Stimulated activated CD4-positive, alpha-beta T cell treated with anti-CD3 and anti-CD28 coated beads, Interleukin-2, amount 100 ng/mL, for 48 hours (primary cell): Measurements from ENCODE around the gene FAM210A.
"Not testable (repeated sequence)": the region's sequence is repeated elsewhere in the genome, so short reads cannot be mapped to it uniquely, and the experiment has no call there.

ENCODE experiments used
- DNase-seq, 2 donors: peaks; one replicate each; pipeline ENCODE4 v3.0.0-alpha.2; 2020

The FAM210A gene

GRCh38 chr18:13700153-13700552, 26.2 kb downstream of the FAM210A start:
- DNase-seq: no peak

- DNase-seq: no peak
Measured at GRCh38 chr18:13696961-13697360, 29.4 kb downstream of the FAM210A start.

DNA sequence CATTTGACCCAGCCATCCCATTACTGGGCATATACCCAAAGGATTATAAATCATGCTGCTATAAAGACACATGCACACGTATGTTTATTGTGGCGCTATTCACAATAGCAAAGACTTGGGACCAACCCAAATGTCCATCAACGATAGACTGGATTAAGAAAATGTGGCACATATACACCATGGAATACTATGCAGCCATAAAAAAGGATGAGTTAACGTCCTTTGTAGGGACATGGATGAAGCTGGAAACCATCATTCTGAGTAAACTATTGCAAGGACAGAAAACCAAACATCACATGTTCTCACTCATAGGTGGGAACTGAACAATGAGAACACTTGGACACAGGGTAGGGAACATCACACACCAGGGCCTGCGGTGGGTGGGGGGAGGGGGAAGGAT, 31.0 kb downstream of the FAM210A start:
- not testable (repeated sequence) for DNase-seq

- DNase-seq: not testable (repeated sequence)
Measured at GRCh38 chr18:13690060-13690459, 36.3 kb downstream of the FAM210A start.

DNA sequence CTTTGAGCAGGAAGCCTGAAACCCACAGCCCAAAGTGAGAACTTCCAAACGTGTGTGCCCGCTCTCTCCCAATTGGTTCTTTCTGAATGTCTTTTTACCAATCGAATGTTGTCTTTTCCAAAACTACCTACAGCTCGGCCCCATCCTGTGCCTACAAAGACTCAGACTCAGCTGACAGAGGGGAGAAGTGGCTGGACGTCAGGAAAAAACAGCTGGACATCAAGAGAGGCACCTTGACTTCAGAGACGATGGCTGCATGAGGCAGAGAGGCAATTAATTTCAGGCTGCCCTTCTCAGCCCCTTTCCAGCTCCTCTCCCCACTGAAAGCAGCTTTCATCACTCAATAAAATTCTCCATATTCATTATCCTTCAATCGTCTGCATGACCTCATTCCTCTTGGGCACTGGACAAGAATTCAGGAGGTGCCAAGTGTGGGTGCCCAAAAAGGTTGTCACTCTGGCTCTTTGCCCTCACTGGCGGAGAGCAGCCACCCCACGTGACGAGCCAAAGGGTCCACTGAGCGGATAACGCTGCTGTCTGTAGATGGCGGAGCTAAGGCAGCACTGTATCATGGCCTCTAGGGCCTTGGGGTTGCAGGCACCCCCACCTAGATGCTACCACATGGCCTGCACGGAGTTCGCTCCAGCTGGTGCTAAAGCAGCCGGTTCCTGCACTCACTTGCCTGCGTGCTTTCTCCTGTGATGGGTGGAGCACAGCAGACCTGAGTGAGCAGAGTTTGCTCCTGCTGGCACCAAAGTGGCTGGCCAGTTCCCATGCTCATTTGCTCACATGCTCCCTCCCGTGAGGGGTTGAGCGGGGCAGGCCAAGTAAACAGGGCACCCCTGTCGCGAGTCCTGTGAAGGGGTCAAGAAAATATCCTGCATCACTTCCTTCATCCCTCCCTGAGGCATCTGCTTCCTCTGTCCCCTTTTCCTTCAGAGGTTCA, 37.9 kb downstream of the FAM210A start:
- no peak for DNase-seq

- no peak for DNase-seq
Measured at GRCh38 chr18:13684546-13684945, 41.8 kb downstream of the FAM210A start.

- DNase-seq: no peak
Measured at GRCh38 chr18:13681701-13682100, 44.7 kb downstream of the FAM210A start.

DNA sequence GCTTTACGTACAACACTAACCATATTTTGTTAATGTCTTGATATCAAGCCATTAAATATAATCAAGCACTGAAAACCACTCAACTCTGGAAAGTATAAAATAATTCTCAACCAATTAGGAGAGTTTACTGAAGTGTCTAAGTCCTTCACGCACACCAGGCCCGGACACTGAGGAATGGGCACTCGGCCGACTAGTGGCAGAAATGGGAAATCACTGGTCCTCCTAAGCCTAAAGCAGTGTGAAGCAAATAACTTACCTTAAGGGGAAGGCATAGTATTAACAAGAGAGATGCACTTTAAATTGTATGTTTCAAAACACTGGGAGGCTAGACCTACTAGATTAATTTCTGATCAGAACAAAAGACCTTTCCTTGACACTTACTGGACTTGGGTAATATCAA, 45.7 kb downstream of the FAM210A start:
- no peak for DNase-seq

GRCh38 chr18:13677350-13677749, 49.0 kb downstream of the FAM210A start:
- DNase-seq: not testable (repeated sequence)

DNA sequence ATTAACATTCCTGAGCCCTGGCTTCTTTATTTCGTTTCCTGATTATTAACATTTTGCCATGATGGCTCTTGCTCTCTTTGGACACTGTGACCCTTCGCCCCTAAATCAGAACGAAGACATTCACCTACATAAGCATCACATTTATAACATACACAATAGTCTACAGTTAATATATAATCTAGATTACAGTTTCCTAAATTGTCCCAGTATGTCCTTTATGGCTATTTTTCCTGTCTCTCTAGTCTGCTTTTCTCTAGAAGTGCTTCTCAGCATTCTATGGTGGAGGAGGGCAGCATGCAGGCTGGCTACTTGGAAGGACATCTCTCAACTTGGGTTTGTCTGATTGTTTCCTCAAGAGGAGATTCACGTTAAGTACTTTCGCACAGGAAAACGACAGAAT, 49.9 kb downstream of the FAM210A start:
- DNase-seq: no peak

GRCh38 chr18:13672657-13673056, 53.7 kb downstream of the FAM210A start:
- DNase-seq: no peak

DNA sequence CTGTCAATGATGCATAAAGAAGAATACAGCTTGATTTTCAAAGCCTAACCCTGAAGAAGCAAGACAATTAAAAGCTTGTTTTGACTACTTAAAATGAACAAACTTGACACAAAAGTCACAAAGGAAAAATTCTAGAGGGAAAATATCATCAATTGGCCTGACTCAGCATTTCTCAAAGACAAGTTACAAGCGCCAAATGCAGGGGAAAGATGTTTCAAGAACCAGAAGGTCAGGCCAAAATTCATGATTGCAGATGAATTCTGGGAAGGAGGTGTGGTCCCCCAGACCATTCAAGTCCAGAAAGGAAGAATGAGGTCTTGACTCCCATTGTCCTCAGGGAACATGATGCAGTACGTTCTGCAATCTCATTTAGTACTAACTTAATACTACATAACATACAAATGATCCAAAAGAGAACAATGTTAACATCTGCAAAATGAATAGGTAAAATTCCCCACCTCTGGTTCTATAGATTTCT, 64.5 kb downstream of the FAM210A start:
- DNase-seq: no peak

GRCh38 chr18:13661051-13661778, 65.1 kb downstream of the FAM210A start:
- no peak for DNase-seq

GRCh38 chr18:13660510-13660909, 65.8 kb downstream of the FAM210A start:
- no peak for DNase-seq

DNA sequence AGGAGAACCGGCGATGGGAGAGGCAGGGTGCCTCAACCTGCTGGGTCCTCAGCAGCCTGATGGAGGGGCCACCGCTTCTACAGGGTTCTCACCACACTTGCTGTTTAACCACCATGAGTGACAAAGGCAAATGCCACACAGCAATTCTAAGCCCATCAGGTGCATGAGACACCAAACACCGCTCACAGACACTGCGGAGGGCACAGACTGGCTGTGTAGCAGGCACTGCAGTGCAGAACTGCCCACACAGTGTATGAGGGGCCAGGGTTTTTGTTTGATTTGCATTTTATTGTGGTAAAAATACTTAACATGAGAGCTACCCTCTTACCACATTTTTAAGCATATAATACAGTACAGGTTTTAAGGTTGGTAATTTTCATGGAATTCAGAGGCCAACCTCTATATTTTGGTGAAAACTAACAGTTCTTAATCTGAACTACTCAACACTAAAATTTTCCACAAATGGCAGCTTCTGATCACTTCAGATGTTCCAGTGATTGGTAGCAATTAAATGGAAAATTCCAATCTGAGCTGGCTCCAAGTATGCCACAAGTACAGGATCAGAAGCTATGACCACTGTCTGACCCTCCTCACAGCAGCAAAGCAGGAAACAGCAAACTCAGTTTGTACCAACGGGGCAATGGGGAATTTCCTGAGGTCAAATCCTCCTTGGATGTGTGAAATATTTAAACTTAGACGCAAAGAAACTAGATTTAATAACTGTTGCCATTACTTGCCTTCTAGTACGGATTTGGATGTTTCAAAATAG, 67.7 kb downstream of the FAM210A start:
- no peak for DNase-seq

DNA sequence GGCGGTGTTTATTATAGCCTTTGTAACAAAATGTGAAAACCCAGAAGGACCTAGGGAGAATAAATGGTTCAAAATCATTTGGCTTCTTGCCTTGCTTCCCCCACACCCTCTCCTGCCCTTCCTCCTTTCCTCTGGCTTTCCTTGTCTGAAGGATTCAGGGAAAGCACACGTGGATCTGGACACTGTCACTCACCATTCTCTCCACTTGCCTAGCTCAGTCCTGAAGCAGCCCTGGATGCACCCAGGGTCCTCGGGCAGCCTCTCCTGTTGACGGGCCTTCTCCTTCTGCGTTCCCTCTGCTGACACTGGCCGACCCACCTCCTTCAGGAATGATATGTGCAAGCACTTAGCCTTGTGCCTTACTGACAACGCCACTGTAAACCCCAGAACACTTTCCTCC, 68.4 kb downstream of the FAM210A start:
- DNase-seq: no peak

DNA sequence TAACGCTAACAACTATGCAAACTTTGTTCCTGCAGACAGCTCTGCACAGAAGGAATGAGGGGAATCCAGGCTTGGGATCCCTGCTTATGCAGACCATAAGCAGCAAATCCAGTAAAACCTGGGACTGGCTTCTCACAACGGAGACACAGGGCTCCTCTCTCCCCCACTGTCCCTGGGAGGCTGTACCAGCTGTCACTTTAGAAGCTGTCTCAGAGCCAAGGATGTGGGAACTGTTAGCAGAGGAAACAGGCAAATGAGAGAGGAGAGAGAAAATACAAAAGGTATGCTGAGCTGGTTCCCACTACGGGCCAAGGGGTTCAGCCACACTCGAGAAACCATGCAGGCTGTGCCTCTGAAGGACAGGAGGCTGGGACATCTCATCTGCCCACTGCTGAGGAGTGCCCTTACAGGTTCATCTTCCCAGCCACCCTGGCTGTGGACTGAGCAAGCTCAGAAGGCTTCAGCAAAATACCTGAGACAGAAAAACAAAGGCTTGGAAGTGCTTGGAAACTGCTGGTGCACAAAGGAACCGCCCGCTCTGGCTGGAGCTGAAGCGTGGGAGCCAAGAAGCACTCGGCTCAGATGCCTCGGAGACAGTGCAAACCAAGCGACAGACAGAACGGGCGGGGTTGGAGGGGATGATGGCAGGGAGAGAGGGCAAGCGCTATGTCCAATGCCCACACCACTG, 72.5 kb downstream of the FAM210A start:
- DNase-seq: no peak

GRCh38 chr18:13649397-13650390, 76.7 kb downstream of the FAM210A start:
- DNase-seq: no peak

- no peak for DNase-seq
Measured at GRCh38 chr18:13647761-13648160, 78.6 kb downstream of the FAM210A start.

- DNase-seq: no peak
Measured at GRCh38 chr18:13646633-13647032, 79.7 kb downstream of the FAM210A start.

GRCh38 chr18:13645093-13645492, 81.3 kb downstream of the FAM210A start:
- no peak for DNase-seq
